GM21367 (cell line): ENCODE data around the gene SESN1.

Experiments
- ATAC-seq: cut with Tn5 transposase; IDR thresholded peaks from one replicate; pipeline ENCODE4 v1.9.1; 2021; ENCODE audit not compliant: unreplicated experiment

SESN1 gene

GRCh38 chr6:109062216-109062615, 32.4 kb downstream of the SESN1 start:
- ATAC-seq, result no peak

- ATAC-seq, result no peak
Measured at GRCh38 chr6:109060571-109060970, 34.1 kb downstream of the SESN1 start.

- peak; percentile 68 for ATAC-seq
Measured at GRCh38 chr6:109059571-109060021, 35.0 kb downstream of the SESN1 start.

- ATAC-seq, result no peak
Measured at GRCh38 chr6:109059153-109059552, 35.5 kb downstream of the SESN1 start.

GRCh38 chr6:109058620-109059019, 36.0 kb downstream of the SESN1 start:
- ATAC-seq, result no peak

- ATAC-seq, result no peak
Measured at GRCh38 chr6:109056661-109057060, 38.0 kb downstream of the SESN1 start.

- ATAC-seq, result no peak
Measured at GRCh38 chr6:109055771-109056235, 38.8 kb downstream of the SESN1 start.

GRCh38 chr6:109053336-109053735, 41.3 kb downstream of the SESN1 start:
- ATAC-seq, result no peak

GRCh38 chr6:109052852-109053251, 41.8 kb downstream of the SESN1 start:
- no peak for ATAC-seq

- ATAC-seq, result no peak
Measured at GRCh38 chr6:109052018-109052651, 42.5 kb downstream of the SESN1 start.

- ATAC-seq, result no peak
Measured at GRCh38 chr6:109051301-109052017, 43.2 kb downstream of the SESN1 start.

- ATAC-seq, result no peak
Measured at GRCh38 chr6:109050447-109051102, 44.1 kb downstream of the SESN1 start.

GRCh38 chr6:109050012-109050411, 44.6 kb downstream of the SESN1 start:
- ATAC-seq, result no peak

- no peak for ATAC-seq
Measured at GRCh38 chr6:109048670-109049415, 45.8 kb downstream of the SESN1 start.

- no peak for ATAC-seq
Measured at GRCh38 chr6:109048176-109048575, 46.5 kb downstream of the SESN1 start.

- ATAC-seq, result no peak
Measured at GRCh38 chr6:109045493-109045892, 49.2 kb downstream of the SESN1 start.

- ATAC-seq, result no peak
Measured at GRCh38 chr6:109039795-109040194, 54.9 kb downstream of the SESN1 start.

GRCh38 chr6:109038837-109039398, 55.7 kb downstream of the SESN1 start:
- ATAC-seq, result no peak

GRCh38 chr6:109036574-109037294, 57.9 kb downstream of the SESN1 start:
- ATAC-seq, result no peak

- no peak for ATAC-seq
Measured at GRCh38 chr6:109034526-109034925, 60.1 kb downstream of the SESN1 start.
